MM.1S (cell line): ENCODE data around the gene KAT2B.

Source experiments
- DNase-seq: peaks from one replicate; pipeline ENCODE4 v3.0.0-alpha.2; 2015
- H2AFZ ChIP-seq: fragments of 300-600 bp; sonication (generic); 2 replicates; pipeline ENCODE4 v1.6.0; 2016; ENCODE audit warnings: antibody characterized with exemption, low read length
- H3F3A ChIP-seq: fragments of 300-600 bp; sonication (generic); 2 replicates; pipeline ENCODE4 v1.6.1; 2016; ENCODE audit warnings: mild to moderate bottlenecking, antibody characterized with exemption, low read length, moderate library complexity, mixed read lengths; ENCODE audit not compliant: insufficient read depth
- H3K27ac ChIP-seq: fragments of 300-600 bp; sonication (generic); 2 replicates; pipeline ENCODE4 v1.5.1; 2016; ENCODE audit warnings: mild to moderate bottlenecking, low read length
- H3K27me3 ChIP-seq: fragments of 300-600 bp; sonication (generic); replicated peaks from 2 replicates; pipeline ENCODE4 v1.6.0; 2016; ENCODE audit warnings: low read length; ENCODE audit not compliant: insufficient read depth
- H3K36me3 ChIP-seq: fragments of 300-600 bp; sonication (generic); replicated peaks from 2 replicates; pipeline ENCODE4 v1.6.1; 2016; ENCODE audit warnings: mild to moderate bottlenecking, low read length, mixed read lengths; ENCODE audit not compliant: insufficient read depth
- H3K4me1 ChIP-seq: fragments of 300-600 bp; sonication (generic); 2 replicates; pipeline ENCODE4 v1.6.1; 2016; ENCODE audit warnings: low read length, mixed read lengths
- H3K4me2 ChIP-seq: fragments of 300-600 bp; sonication (generic); 2 replicates; pipeline ENCODE4 v1.6.0; 2016; ENCODE audit warnings: low read depth, low read length
- H3K4me3 ChIP-seq: fragments of 300-600 bp; sonication (generic); 2 replicates; pipeline ENCODE4 v1.5.1; 2016; ENCODE audit warnings: low read length, mixed read lengths
- H3K79me2 ChIP-seq: fragments of 300-600 bp; sonication (generic); 2 replicates; pipeline ENCODE4 v1.6.1; 2016; ENCODE audit warnings: mixed run types, low read length, mixed read lengths
- H3K9ac ChIP-seq: fragments of 300-600 bp; sonication (generic); 2 replicates; pipeline ENCODE4 v1.6.1; 2016; ENCODE audit warnings: low read length, mixed read lengths
- H3K9me2 ChIP-seq: fragments of 300-600 bp; sonication (generic); replicated peaks from 2 replicates; pipeline ENCODE4 v1.6.1; 2016; ENCODE audit warnings: mild to moderate bottlenecking, low read length, mixed read lengths; ENCODE audit not compliant: insufficient read depth
- H3K9me3 ChIP-seq: fragments of 300-600 bp; sonication (generic); replicated peaks from 2 replicates; pipeline ENCODE4 v1.6.1; 2016; ENCODE audit warnings: mild to moderate bottlenecking, low read length, mixed read lengths; ENCODE audit not compliant: insufficient read depth
- H4K20me1 ChIP-seq: fragments of 300-600 bp; sonication (generic); 2 replicates; pipeline ENCODE4 v1.6.1; 2016; ENCODE audit warnings: mild to moderate bottlenecking, low read length, moderate library complexity, mixed read lengths; ENCODE audit not compliant: insufficient read depth
- CTCF ChIP-seq: fragments of 300-600 bp; sonication (generic); IDR thresholded peaks from 2 replicates; pipeline ENCODE4 v1.5.1; 2016; ENCODE audit warnings: antibody characterized with exemption, low read length, mixed read lengths
- EZH2 ChIP-seq: fragments of 300-600 bp; sonication (generic); optimal IDR thresholded peaks from 2 replicates; pipeline ENCODE3; 2017; ENCODE audit warnings: low read depth, mild to moderate bottlenecking, antibody characterized with exemption, low read length, mixed read lengths
- EZH2phosphoT487 ChIP-seq: fragments of 300-600 bp; sonication (generic); IDR thresholded peaks from 2 replicates; pipeline ENCODE4 v1.6.1; 2018; ENCODE audit warnings: antibody characterized with exemption, low read length

Gene KAT2B

GRCh38 chr3:20186600-20187004, 146.4 kb downstream of the KAT2B start:
- no peaks in the 10 kb centered on the region for H4K20me1 ChIP-seq
- peak overlapping the region; percentile 63 for H3K4me3 ChIP-seq
- H3K79me2 ChIP-seq = peaks cover 28% of the 10 kb centered on the region
- peaks cover 18% of the 10 kb centered on the region for H3F3A ChIP-seq
- no peak for TF ChIP-seq CTCF
- TF ChIP-seq EZH2phosphoT487 = no peak
- no peak for TF ChIP-seq EZH2
- peak overlapping the region; percentile 61 for H3K9ac ChIP-seq
- H3K27me3 ChIP-seq = no peaks in the 10 kb centered on the region
- H3K4me1 ChIP-seq = peaks cover 10% of the 10 kb centered on the region
- H3K36me3 ChIP-seq = no peaks in the 10 kb centered on the region
- no peaks in the 10 kb centered on the region for H3K9me2 ChIP-seq
- H3K9me3 ChIP-seq = no peaks in the 10 kb centered on the region
- no peak for DNase-seq
- H2AFZ ChIP-seq = peak overlapping the region; percentile 54
- peak overlapping the region; percentile 81 for H3K27ac ChIP-seq
- peak overlapping the region; percentile 80 for H3K4me2 ChIP-seq

GRCh38 chr3:20190991-20191390, 150.7 kb downstream of the KAT2B start:
- TF ChIP-seq CTCF (no peak), EZH2phosphoT487 (no peak), EZH2 (no peak)
- no peak overlapping the region for H3K27ac ChIP-seq
- no peaks in the 10 kb centered on the region for H3K9me2 ChIP-seq
- H3K79me2 ChIP-seq = no peaks in the 10 kb centered on the region
- no peak overlapping the region for H3K4me3 ChIP-seq
- H3K36me3 ChIP-seq = no peaks in the 10 kb centered on the region
- no peaks in the 10 kb centered on the region for H4K20me1 ChIP-seq
- no peaks in the 10 kb centered on the region for H3K9me3 ChIP-seq
- H3F3A ChIP-seq = peaks cover 10% of the 10 kb centered on the region
- no peaks in the 10 kb centered on the region for H3K27me3 ChIP-seq
- no peak overlapping the region for H3K9ac ChIP-seq
- DNase-seq = no peak
- H2AFZ ChIP-seq = no peak overlapping the region
- no peak overlapping the region for H3K4me2 ChIP-seq
- H3K4me1 ChIP-seq = peaks cover 6% of the 10 kb centered on the region

GRCh38 chr3:20194793-20195460, 154.7 kb downstream of the KAT2B start:
- Histone ChIP-seq H3K79me2 (no peaks in the 10 kb centered on the region), H4K20me1 (no peaks in the 10 kb centered on the region), H3F3A (no peaks in the 10 kb centered on the region), H3K27ac (no peak overlapping the region), H3K9ac (no peak overlapping the region), H3K4me1 (no peaks in the 10 kb centered on the region), H3K9me2 (no peaks in the 10 kb centered on the region), H3K27me3 (no peaks in the 10 kb centered on the region), H3K4me3 (no peak overlapping the region), H3K9me3 (no peaks in the 10 kb centered on the region), H2AFZ (no peak overlapping the region), H3K36me3 (no peaks in the 10 kb centered on the region), H3K4me2 (no peak overlapping the region)
- no peak for TF ChIP-seq EZH2phosphoT487
- DNase-seq = no peak

GRCh38 chr3:20197775-20198174, 157.5 kb downstream of the KAT2B start:
- Histone ChIP-seq H3F3A (no peaks in the 10 kb centered on the region), H3K9me3 (no peaks in the 10 kb centered on the region), H3K27ac (no peak overlapping the region), H3K4me2 (no peak overlapping the region), H3K9me2 (no peaks in the 10 kb centered on the region), H3K79me2 (no peaks in the 10 kb centered on the region), H3K36me3 (no peaks in the 10 kb centered on the region), H3K4me3 (no peak overlapping the region), H3K9ac (no peak overlapping the region), H4K20me1 (no peaks in the 10 kb centered on the region), H3K27me3 (no peaks in the 10 kb centered on the region), H2AFZ (no peak overlapping the region), H3K4me1 (no peaks in the 10 kb centered on the region)
- DNase-seq = no peak
- TF ChIP-seq EZH2phosphoT487 = no peak
- no peak for TF ChIP-seq CTCF
- no peak for TF ChIP-seq EZH2
